Panc1 (cell line): Measurements from ENCODE around the gene PPP1R9A. TPM values are rescaled to one million over a fixed set of nuclear protein-coding genes. Genes with fewer than 3 reads are reported as not detected.

ENCODE experiments used
- ATAC-seq: fragments of 200-7000 bp; cut with Tn5 transposase; 2 replicates; pipeline ENCODE4 v1.9.1; 2020; ENCODE audit warnings: mild to moderate bottlenecking, moderate library complexity
- Bru-seq: library from RNA; stranded (reverse); fragments of 400-500 nt; gene quantifications from one replicate; lab custom pipeline; 2021; lab: Mats Ljungman, UMichigan
- BruChase-seq, 2 experiments: library from RNA; stranded (reverse); fragments of 400-500 nt; gene quantifications; one replicate each; lab custom pipeline; 2021; lab: Mats Ljungman, UMichigan
- BruUV-seq: library from RNA; stranded (reverse); fragments of 400-500 nt; replicated peaks from 2 replicates; lab custom pipeline; 2021; lab: Mats Ljungman, UMichigan
- CTCF ChIA-PET: fragments of 300-600 bp; sonication (Branson Sonifier 250); formaldehyde crosslinking; loops from one replicate; lab custom pipeline; 2022; ENCODE audit warnings: antibody characterized with exemption; lab: Charles Lee
- POLR2A ChIA-PET: fragments of 300-600 bp; sonication (Branson Sonifier 250); formaldehyde crosslinking; loops from one replicate; lab custom pipeline; 2022; ENCODE audit warnings: antibody characterized with exemption; lab: Charles Lee
- DNase-seq: peaks from one replicate; pipeline ENCODE4 v3.0.0-alpha.2; 2010; ENCODE audit warnings: low read depth, low spot score
- H3K27ac ChIP-seq: 2 replicates; pipeline ENCODE4 v1.5.1; 2011; ENCODE audit warnings: mild to moderate bottlenecking, low read length, inconsistent platforms
- H3K27me3 ChIP-seq: fragments of 200-500 bp; sonication (Bioruptor generic); 2 replicates; pipeline ENCODE4 v1.6.0; 2014; ENCODE audit warnings: low read length, inconsistent platforms; ENCODE audit not compliant: control insufficient read depth, insufficient read depth
- H3K36me3 ChIP-seq: fragments of 200-500 bp; sonication (Bioruptor generic); 2 replicates; pipeline ENCODE4 v1.5.1; 2014; ENCODE audit warnings: inconsistent platforms, mild to moderate bottlenecking, low read length, moderate library complexity; ENCODE audit not compliant: control insufficient read depth, insufficient read depth
- H3K4me1 ChIP-seq: 2 replicates; pipeline ENCODE4 v1.5.1; 2011; ENCODE audit warnings: inconsistent platforms, mild to moderate bottlenecking, low read length, moderate library complexity; ENCODE audit not compliant: control insufficient read depth, insufficient read depth
- H3K4me3 ChIP-seq, 2 experiments: 2 replicates each; pipeline ENCODE4 v1.5.1; 2011 to 2012; ENCODE audit warnings: low read depth in 2 of 2, low read length in 2 of 2, mild to moderate bottlenecking in 2 of 2, inconsistent platforms in 1 of 2, moderate library complexity in 1 of 2
- H3K9me3 ChIP-seq: fragments of 200-500 bp; sonication (Bioruptor generic); 2 replicates; pipeline ENCODE4 v1.5.1; 2014; ENCODE audit warnings: low read depth, mild to moderate bottlenecking, inconsistent platforms, low read length, moderate library complexity; ENCODE audit not compliant: control insufficient read depth, insufficient read depth
- CTCF ChIP-seq: fragments of 450-650 bp; IDR thresholded peaks from 2 replicates; pipeline ENCODE4 v1.5.1; 2017; ENCODE audit warnings: mild to moderate bottlenecking
- POLR2AphosphoS5 ChIP-seq: IDR thresholded peaks from 2 replicates; pipeline ENCODE4 v1.6.1; 2012; ENCODE audit warnings: mild to moderate bottlenecking, low read depth, low read length, moderate library complexity
- REST ChIP-seq, 2 experiments: IDR thresholded peaks; 2 replicates each; pipeline ENCODE4 v1.6.1; 2011 to 2012; ENCODE audit warnings: low read depth in 2 of 2, control low read depth in 1 of 2, low read length in 1 of 2, mild to moderate bottlenecking in 1 of 2, moderate library complexity in 1 of 2; ENCODE audit not compliant: insufficient read depth in 1 of 2
- SIN3A ChIP-seq: IDR thresholded peaks from 2 replicates; pipeline ENCODE4 v1.6.1; 2012; ENCODE audit warnings: low read depth, mild to moderate bottlenecking, low read length, moderate library complexity, borderline replicate concordance; ENCODE audit not compliant: insufficient read depth
- TCF7L2 ChIP-seq: IDR thresholded peaks from 2 replicates; pipeline ENCODE4 v1.6.1; 2011; ENCODE audit warnings: mild to moderate bottlenecking, low read depth, low read length, inconsistent platforms
- in situ Hi-C: cut with HindIII; loops from 2 replicates; pipeline ENCODE4 v1.10.0; 2016; ENCODE audit warnings: low sequenced_read_pairs, low pct_unique_long_range_greater_than_20kb
- intact Hi-C: fragments of 100-400 bp; cut with micrococcal nuclease; formaldehyde crosslinking; loops from one replicate; pipeline ENCODE4 v1.10.0; 2022; ENCODE audit not compliant: unreplicated experiment
- long read RNA-seq: library from polyadenylated mRNA; unstranded; transcript quantifications from one replicate; pipeline ENCODE4 v2.0.0, GENCODE V29; 2021; ENCODE audit not compliant: unreplicated experiment
- polyA plus RNA-seq: library from polyadenylated mRNA; unstranded; fragments of >200 nt; gene quantifications from one replicate; pipeline ENCODE4 v1.2.1, GENCODE V29; 2012; ENCODE audit warnings: missing spikeins; ENCODE audit not compliant: insufficient read length
- total RNA-seq: library from RNA; stranded (reverse); gene quantifications from one replicate; pipeline ENCODE4 v1.2.1, GENCODE V29; 2021; ENCODE audit not compliant: unreplicated experiment

Gene PPP1R9A
- 5.0 TPM for total RNA-seq
- 1.1 TPM for polyA plus RNA-seq
- percentile 49 among the genes with signal in this experiment for Bru-seq, nascent RNA
- percentile 46 among the genes with signal in this experiment for BruChase-seq, experiment 1, labeled RNA remaining after a 2-hour chase
- percentile 45 among the genes with signal in this experiment for BruChase-seq, experiment 2, labeled RNA remaining after a 6-hour chase
- long read RNA-seq, partial matches to known transcripts, result 5 of 9 reads
- long read RNA-seq, other reads (novel, unspliced or antisense), result 4 of 9 reads

GRCh38 chr7:94907026-94907810, at the start of gene PPP1R9A:
Gene PPP1R9A, plus strand, starts transcription at chr7:94907594. Its CDS starts 2,520 bp downstream, at chr7:94910114.
- Histone ChIP-seq H3K4me3 (peak within 1 kb of the TSS; percentile 43 to 56), H3K27me3 (peaks cover 4% of the 10 kb centered on the region), H3K27ac (no peak within 1 kb of the TSS), H3K4me1 (peaks cover 4% of the 10 kb centered on the region), H3K36me3 (no peaks in the 10 kb centered on the region), H3K9me3 (no peaks in the 10 kb centered on the region)
- no TSS peak for BruUV-seq
- intact Hi-C loops (no loop called here), in situ Hi-C loops (no loop called here)
- DNase-seq (no peak), ATAC-seq (peak; percentile 91)
- ChIA-PET POLR2A (interaction anchor here (0.5 kb wide), 1 partner anchor 132 kb away, joined by 8 read pairs; no protein-coding TSS in a partner anchor), CTCF (no interaction called here)
- TF ChIP-seq CTCF (peak; percentile 65), REST (IDR thresholded peaks at IDR 0.05; ENCODE audit: insufficient read depth in 1 of 2, low read depth in 2 of 2, low read length in 1 of 2) (no peak)

GRCh38 chr7:94871132-94871531, 36.3 kb upstream of the PPP1R9A start:
- Histone ChIP-seq H3K9me3 (no peaks in the 10 kb centered on the region), H3K27ac (no peak overlapping the region), H3K36me3 (no peaks in the 10 kb centered on the region), H3K27me3 (no peaks in the 10 kb centered on the region), H3K4me3 (no peak overlapping the region), H3K4me1 (no peaks in the 10 kb centered on the region)
- intact Hi-C loops, result no loop called here
- TF ChIP-seq TCF7L2 (no peak), POLR2AphosphoS5 (no peak), SIN3A (no peak), REST (IDR thresholded peaks at IDR 0.05; ENCODE audit: insufficient read depth in 1 of 2, low read depth in 2 of 2, low read length in 1 of 2) (no peak), CTCF (no peak)
- no peak for DNase-seq
- BruUV-seq, result no TSS peak
- ATAC-seq, result no peak
- ChIA-PET POLR2A (no interaction called here), CTCF (interaction anchor here (0.6 kb wide), 1 partner anchor 1655 kb away, joined by 3 read pairs; no protein-coding TSS in a partner anchor)
- in situ Hi-C loops, result no loop called here
